Measurements from ENCODE around the gene KREMEN1. TPM values are rescaled to one million over a fixed set of nuclear protein-coding genes. Genes with fewer than 3 reads are reported as not detected.
A peak's percentile ranks its signal among the peaks of the same experiment; 100 is the strongest.

KREMEN1 gene
- polyA plus RNA-seq, 5 donors: 25.1 to 43.9 (median 33.8) TPM

- DNase-seq: peak in 1 of 2 donors; percentile 47
These were observed 132.9 kb downstream of the KREMEN1 start, which contains the start of gene EMID1 for GRCh38 chr22:29205594-29206371. EMID1 (plus strand) TSS chr22:29205896; CDS start chr22:29206039, 143 bp downstream.

- DNase-seq: no peak
These were observed 133.8 kb downstream of the KREMEN1 start for GRCh38 chr22:29206372-29207242.

DNA sequence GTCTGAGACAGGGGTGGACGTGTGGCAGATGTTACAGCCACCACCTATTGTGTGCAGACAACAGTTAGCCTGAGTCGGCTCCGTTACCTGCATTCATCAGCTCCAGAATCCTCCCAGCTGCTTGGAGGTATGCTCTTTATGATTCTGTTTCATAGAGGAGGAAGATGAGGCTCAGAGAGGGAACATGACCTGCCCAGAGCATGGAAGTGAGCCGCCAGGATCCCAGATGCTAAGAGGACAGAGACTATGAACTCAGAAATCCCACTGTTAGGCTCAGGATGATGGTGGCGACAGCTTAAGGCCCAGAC lies 134.4 kb downstream of the KREMEN1 start:
- no peak for DNase-seq

- DNase-seq: no peak
These were observed 135.0 kb downstream of the KREMEN1 start for GRCh38 chr22:29207562-29208501.

- DNase-seq: no peak
These were observed 135.6 kb downstream of the KREMEN1 start for GRCh38 chr22:29208502-29208862.

DNA sequence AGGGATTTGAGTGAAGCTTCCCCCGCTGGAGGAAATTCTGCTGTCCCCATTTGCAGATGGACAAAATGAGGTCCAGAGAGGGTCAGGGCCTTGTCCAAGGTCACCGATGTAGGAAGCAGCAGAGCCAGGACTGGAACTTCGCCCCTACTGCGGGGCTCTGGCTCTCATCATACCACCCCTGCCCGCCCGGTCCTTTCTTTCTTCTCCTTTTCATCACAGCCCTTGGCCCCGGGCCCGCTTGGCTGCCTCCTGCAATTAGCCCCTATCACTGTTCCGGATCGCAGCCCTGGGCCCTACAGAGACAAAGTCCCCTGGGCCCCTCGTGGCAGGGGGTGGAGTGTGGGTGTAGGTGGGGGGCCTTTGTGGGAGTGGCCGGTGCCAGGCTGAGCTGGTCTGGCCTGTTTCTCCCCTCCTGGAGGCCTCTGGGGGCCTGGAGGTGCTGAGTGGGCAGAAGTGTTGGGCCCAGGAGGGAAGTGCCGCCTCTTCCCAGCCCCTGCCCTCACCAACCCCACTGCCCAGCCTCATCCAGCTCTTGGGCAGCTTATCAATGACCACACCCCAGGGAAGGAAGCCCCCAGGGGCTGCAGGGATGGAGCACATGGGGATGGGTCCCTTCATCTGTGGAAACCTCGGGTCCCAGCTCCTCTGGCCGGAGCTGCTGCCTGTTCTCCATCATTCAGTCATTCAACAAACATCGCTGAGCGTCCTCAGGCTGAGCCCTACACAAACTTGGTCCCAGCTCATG lies 136.2 kb downstream of the KREMEN1 start:
- DNase-seq: peak; percentile 56 to 66

- no peak for DNase-seq
These were observed 136.7 kb downstream of the KREMEN1 start for GRCh38 chr22:29209624-29209929.

- DNase-seq: no peak
These were observed 138.2 kb downstream of the KREMEN1 start for GRCh38 chr22:29211066-29211465.

DNA sequence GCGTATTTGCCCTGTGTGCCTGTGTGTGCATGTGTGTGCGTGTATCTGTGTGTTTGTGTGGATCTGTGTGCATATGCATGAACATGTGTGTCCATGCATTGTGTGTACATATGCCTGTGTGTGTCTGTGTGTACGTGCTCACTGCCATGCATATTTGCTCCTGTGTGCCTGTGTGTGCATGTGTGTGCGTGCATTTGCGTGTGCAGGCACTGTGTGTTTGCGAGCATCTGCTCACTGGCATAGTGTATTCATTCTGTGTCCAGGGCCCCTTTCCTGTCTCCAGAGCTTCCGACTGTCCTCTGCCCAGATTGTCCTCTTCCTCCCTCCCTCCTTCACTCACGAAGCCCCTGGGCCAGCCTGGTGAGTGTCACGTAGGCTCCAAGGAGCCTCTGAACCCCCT lies 138.6 kb downstream of the KREMEN1 start:
- DNase-seq: no peak

DNA sequence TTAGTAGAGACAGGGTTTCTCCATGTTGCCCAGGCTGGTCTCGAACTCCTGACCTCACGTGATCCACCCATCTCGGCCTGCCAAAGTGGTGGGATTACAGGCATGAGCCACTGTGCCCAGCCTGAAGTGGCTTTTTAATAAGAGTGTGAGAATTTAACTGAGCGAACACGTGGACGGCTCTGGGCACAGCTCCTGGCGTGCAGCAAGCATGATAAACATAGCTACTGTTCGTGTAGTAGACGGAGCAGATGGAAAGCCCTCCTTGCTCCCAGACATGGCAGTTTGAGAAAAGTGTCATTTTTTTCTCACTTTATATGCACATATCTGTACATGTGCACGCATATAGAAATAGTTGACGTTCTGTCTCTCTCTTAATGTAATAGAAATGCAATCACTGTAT lies 139.9 kb downstream of the KREMEN1 start:
- DNase-seq: no peak

- DNase-seq: no peak
These were observed 140.7 kb downstream of the KREMEN1 start for GRCh38 chr22:29213493-29213892.

DNA sequence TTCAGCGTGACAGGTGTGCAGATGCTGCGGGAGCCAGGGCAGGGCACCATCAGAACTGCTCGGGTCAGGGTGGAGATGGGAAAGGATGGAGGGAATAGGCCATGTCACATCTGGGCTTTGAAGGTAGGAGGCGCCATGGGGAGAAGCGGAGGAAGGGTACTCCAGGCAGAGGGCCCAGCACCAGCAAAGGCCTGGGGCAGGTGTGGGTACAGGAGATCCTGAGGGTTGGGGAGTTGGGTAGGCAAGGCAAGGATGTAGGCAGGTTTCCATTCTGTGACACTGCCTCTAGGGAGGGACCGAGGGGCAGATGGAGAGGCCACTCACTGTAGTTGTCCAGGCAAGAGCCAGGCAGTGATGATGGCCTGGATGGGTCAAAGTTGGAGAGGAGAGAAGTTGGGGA lies 141.4 kb downstream of the KREMEN1 start:
- no peak for DNase-seq

- no peak for DNase-seq
These were observed 142.4 kb downstream of the KREMEN1 start for GRCh38 chr22:29215012-29215860.

GRCh38 chr22:29216011-29216872 lies 143.4 kb downstream of the KREMEN1 start:
- no peak for DNase-seq

GRCh38 chr22:29216873-29217666 lies 144.2 kb downstream of the KREMEN1 start:
- no peak for DNase-seq

All from right lung (tissue), 5 donors.